ENCODE measurements around the gene UCK1. TPM values are rescaled to one million over a fixed set of nuclear protein-coding genes. Genes with fewer than 3 reads are reported as not detected.

Gene UCK1
- total and polyA plus RNA-seq, 8 donors: 24.2 to 33.9 (median 29.0) TPM

- no peaks in the 10 kb centered on the region for H3K9me3 ChIP-seq
- H3K27me3 ChIP-seq: no peaks in the 10 kb centered on the region
- intact Hi-C loops (cut with DNase I): no loop called here
- H3K27ac ChIP-seq: no peak overlapping the region
- DNase-seq (peak in 1 of 4 donors; percentile 80), ATAC-seq (no peak)
- H3K36me3 ChIP-seq: peaks cover 0 to 100% of the 10 kb centered on the region in 2 donors
- H3K4me1 ChIP-seq: peaks cover 0 to 7% of the 10 kb centered on the region in 2 donors
- TF ChIP-seq CTCF (IDR thresholded peaks at IDR 0.05): no peak
- no peak overlapping the region for H3K4me3 ChIP-seq
These were observed 47.9 kb upstream of the UCK1 start for GRCh38 chr9:131578731-131579504.

GRCh38 chr9:131578021-131578420 is 47.0 kb upstream of the UCK1 start:
- peaks cover 0 to 94% of the 10 kb centered on the region in 2 donors for H3K36me3 ChIP-seq

GRCh38 chr9:131577005-131578000 is 46.2 kb upstream of the UCK1 start:
- Histone ChIP-seq H3K27ac (no peak overlapping the region), H3K36me3 (peaks cover 0 to 93% of the 10 kb centered on the region in 2 donors), H3K4me1 (peaks cover 0 to 6% of the 10 kb centered on the region in 2 donors), H3K4me3 (no peak overlapping the region), H3K27me3 (no peaks in the 10 kb centered on the region), H3K9me3 (no peaks in the 10 kb centered on the region)
- ATAC-seq (no peak), DNase-seq (peak in 1 of 4 donors; percentile 65)
- no peak for TF ChIP-seq CTCF (IDR thresholded peaks at IDR 0.05)
- intact Hi-C loops (cut with DNase I): no loop called here

More at GRCh38 chr9:131578021-131578420, 47.0 kb upstream of the UCK1 start:
- ATAC-seq (no peak), DNase-seq (peak in 1 of 4 donors; percentile 59)
- Histone ChIP-seq H3K9me3 (no peaks in the 10 kb centered on the region), H3K4me1 (peaks cover 0 to 6% of the 10 kb centered on the region in 2 donors), H3K27me3 (no peaks in the 10 kb centered on the region), H3K4me3 (no peak overlapping the region), H3K27ac (no peak overlapping the region)
- TF ChIP-seq CTCF (IDR thresholded peaks at IDR 0.05): no peak
- intact Hi-C loops (cut with DNase I): no loop called here

- DNase-seq (peak in 1 of 4 donors; percentile 55), ATAC-seq (no peak)
- intact Hi-C loops (cut with DNase I): no loop called here
- H3K36me3 ChIP-seq: peaks cover 0 to 93% of the 10 kb centered on the region in 2 donors
- no peak overlapping the region for H3K4me3 ChIP-seq
- TF ChIP-seq CTCF (IDR thresholded peaks at IDR 0.05): no peak
- H3K27ac ChIP-seq: no peak overlapping the region
- H3K4me1 ChIP-seq: peaks cover 0 to 6% of the 10 kb centered on the region in 2 donors
- no peaks in the 10 kb centered on the region for H3K9me3 ChIP-seq
- H3K27me3 ChIP-seq: no peaks in the 10 kb centered on the region
These were observed 45.1 kb upstream of the UCK1 start for GRCh38 chr9:131575946-131576853.
